Uterus (tissue), 4 donors: Measurements from ENCODE around the gene PSKH1. TPM values are rescaled to one million over a fixed set of nuclear protein-coding genes. Genes with fewer than 3 reads are reported as not detected.
"Not testable (repeated sequence)": the region's sequence is repeated elsewhere in the genome, so short reads cannot be mapped to it uniquely, and the experiment has no call there.

Experiments
- DNase-seq, 2 donors: peaks; one replicate each; pipeline ENCODE4 v3.0.0-alpha.2; 2019 to 2020
- H3K27ac ChIP-seq, 2 donors: fragments of 200-600 bp; sonication (generic); 1 replicate in 1 of 2; 2 replicates in 1 of 2; pipeline ENCODE4 v1.5.1; 2016 to 2018
- H3K27me3 ChIP-seq, 2 donors: fragments of 200-600 bp; sonication (generic); one replicate each; pipeline ENCODE4 v1.5.1; 2018 to 2019; ENCODE audit warnings: control low read depth in 1 of 2
- H3K36me3 ChIP-seq, 2 donors: fragments of 200-600 bp; sonication (generic); one replicate each; pipeline ENCODE4 v1.5.1; 2019; ENCODE audit warnings: control low read depth in 1 of 2
- H3K4me1 ChIP-seq, 2 donors: fragments of 200-600 bp; sonication (generic); one replicate each; pipeline ENCODE4 v1.5.1; 2018 to 2019; ENCODE audit warnings: control low read depth in 1 of 2
- H3K4me3 ChIP-seq, 2 donors: fragments of 200-600 bp; sonication (generic); 1 replicate in 1 of 2; 2 replicates in 1 of 2; pipeline ENCODE4 v1.5.1; 2018 to 2019; ENCODE audit warnings: mild to moderate bottlenecking in 1 of 2
- H3K9me3 ChIP-seq, 2 donors: fragments of 200-600 bp; sonication (generic); one replicate each; pipeline ENCODE4 v1.5.1; 2019; ENCODE audit warnings: control low read depth in 1 of 2
- POLR2A ChIP-seq, 2 donors: fragments of 450-650 bp; IDR thresholded peaks; one replicate each; pipeline ENCODE4 v1.6.1; 2016; ENCODE audit warnings: antibody characterized with exemption in 2 of 2, mild to moderate bottlenecking in 1 of 2, moderate library complexity in 1 of 2
- intact Hi-C: fragments of 100-400 bp; cut with DNase I; formaldehyde crosslinking; loops from one replicate; pipeline ENCODE4 v1.15.1; 2023; ENCODE audit warnings: low total_unique reads
- total RNA-seq, 4 donors: library from RNA; depleted of rRNA in 3 of 4; stranded (reverse); fragments of >200 nt in 3 of 4; gene quantifications; one replicate each; pipeline versions ENCODE4 v1.1.0 to v1.2.4, GENCODE V29; 2014 to 2023
- TF ChIP-seq, protein P1 (sequence below), 4 experiments: fragments of 200-600 bp in 2 of 4; fragments of 450-650 bp in 2 of 4; sonication (generic) in 2 of 4; IDR thresholded peaks; one replicate each; pipeline ENCODE4 v1.5.1; 2016 to 2019; ENCODE audit warnings: antibody characterized with exemption in 4 of 4, mild to moderate bottlenecking in 2 of 4, moderate library complexity in 1 of 4
- donor health status: DM: yes; HTN: yes; CAD: no.

PSKH1 gene
- total RNA-seq, 4 donors from 2014 or later: 3.1 to 34.3 (median 24.5) TPM

DNA sequence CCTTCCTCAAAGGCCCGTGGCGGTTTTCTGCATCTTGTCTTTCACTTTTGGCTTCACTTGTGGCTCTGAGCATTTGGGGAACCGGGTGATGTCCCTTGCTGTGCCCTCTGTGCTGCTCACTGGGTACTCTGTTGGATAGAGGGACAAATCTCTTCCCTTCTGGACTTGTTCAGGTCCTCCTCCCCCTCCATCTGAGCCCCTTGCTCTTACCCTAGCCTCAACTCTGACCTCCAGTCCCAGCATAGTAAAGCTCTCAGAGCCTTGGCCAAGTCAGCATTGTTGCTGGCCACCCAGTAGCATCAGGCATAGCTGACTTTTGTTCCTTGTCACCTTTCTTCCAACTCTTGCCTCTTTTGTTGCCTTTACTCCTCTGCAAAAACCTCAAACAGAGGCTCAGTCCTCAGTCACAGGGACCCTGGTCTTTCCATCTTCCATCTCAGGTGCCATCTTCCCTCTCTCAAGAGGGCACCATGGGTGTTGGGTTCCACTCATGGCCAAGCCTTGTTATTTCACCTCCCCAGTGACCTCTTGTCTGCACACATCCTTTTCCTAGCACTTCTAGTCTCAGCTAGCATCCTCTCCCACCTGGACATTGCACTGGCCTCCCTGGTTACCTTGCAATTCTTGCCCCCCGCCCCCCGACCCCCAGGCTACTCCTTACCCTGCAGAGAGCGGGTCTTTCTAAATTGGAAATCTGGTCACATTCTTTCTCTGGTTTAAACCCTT, 44.0 kb downstream of the PSKH1 start:
- Histone ChIP-seq H3K36me3 (no peaks in the 10 kb centered on the region), H3K9me3 (no peaks in the 10 kb centered on the region), H3K4me3 (peak overlapping the region; percentile 72 to 79), H3K27me3 (no peaks in the 10 kb centered on the region), H3K27ac (peak overlapping the region; percentile 85 to 91), H3K4me1 (peaks cover 0 to 3% of the 10 kb centered on the region in 2 donors)
- intact Hi-C loops: no loop called here
- DNase-seq: no peak
- TF ChIP-seq, protein P1, sequence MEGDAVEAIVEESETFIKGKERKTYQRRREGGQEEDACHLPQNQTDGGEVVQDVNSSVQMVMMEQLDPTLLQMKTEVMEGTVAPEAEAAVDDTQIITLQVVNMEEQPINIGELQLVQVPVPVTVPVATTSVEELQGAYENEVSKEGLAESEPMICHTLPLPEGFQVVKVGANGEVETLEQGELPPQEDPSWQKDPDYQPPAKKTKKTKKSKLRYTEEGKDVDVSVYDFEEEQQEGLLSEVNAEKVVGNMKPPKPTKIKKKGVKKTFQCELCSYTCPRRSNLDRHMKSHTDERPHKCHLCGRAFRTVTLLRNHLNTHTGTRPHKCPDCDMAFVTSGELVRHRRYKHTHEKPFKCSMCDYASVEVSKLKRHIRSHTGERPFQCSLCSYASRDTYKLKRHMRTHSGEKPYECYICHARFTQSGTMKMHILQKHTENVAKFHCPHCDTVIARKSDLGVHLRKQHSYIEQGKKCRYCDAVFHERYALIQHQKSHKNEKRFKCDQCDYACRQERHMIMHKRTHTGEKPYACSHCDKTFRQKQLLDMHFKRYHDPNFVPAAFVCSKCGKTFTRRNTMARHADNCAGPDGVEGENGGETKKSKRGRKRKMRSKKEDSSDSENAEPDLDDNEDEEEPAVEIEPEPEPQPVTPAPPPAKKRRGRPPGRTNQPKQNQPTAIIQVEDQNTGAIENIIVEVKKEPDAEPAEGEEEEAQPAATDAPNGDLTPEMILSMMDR (IDR thresholded peaks at IDR 0.05): no peak
- TF ChIP-seq POLR2A (IDR thresholded peaks at IDR 0.05): no peak

DNA sequence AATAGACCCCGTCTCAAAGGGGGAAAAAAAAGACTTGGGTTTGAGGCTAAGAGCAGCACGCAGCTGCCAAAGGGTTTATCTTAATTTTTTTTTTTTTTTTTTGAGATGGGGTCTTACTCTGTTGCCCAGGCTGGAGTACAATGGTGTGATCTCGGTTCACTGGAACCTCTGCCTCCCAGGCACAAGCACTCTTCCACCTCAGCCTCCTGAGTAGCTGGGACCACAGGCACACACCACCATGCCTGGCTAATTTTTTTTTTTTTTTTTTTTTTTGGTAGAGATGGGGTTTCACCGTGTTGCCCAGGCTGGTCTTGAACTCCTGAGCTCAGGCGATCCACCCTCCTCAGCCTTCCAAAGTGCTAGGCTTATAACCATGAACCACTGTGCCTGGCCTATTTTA, 44.7 kb downstream of the PSKH1 start:
- H3K27me3 ChIP-seq, DNase-seq, H3K4me3 ChIP-seq, intact Hi-C loops, H3K9me3 ChIP-seq, H3K27ac ChIP-seq, H3K4me1 ChIP-seq, H3K36me3 ChIP-seq: not testable (repeated sequence)

GRCh38 chr16:67939507-67940445, 46.7 kb downstream of the PSKH1 start:
- Histone ChIP-seq H3K4me1 (peaks cover 0 to 3% of the 10 kb centered on the region in 2 donors), H3K36me3 (no peaks in the 10 kb centered on the region), H3K4me3 (no peak overlapping the region), H3K27me3 (no peaks in the 10 kb centered on the region), H3K27ac (no peak overlapping the region), H3K9me3 (no peaks in the 10 kb centered on the region)
- no peak for DNase-seq
- intact Hi-C loops: no loop called here
- TF ChIP-seq, protein P1 (IDR thresholded peaks at IDR 0.05): no peak
- no peak for TF ChIP-seq POLR2A (IDR thresholded peaks at IDR 0.05)

DNA sequence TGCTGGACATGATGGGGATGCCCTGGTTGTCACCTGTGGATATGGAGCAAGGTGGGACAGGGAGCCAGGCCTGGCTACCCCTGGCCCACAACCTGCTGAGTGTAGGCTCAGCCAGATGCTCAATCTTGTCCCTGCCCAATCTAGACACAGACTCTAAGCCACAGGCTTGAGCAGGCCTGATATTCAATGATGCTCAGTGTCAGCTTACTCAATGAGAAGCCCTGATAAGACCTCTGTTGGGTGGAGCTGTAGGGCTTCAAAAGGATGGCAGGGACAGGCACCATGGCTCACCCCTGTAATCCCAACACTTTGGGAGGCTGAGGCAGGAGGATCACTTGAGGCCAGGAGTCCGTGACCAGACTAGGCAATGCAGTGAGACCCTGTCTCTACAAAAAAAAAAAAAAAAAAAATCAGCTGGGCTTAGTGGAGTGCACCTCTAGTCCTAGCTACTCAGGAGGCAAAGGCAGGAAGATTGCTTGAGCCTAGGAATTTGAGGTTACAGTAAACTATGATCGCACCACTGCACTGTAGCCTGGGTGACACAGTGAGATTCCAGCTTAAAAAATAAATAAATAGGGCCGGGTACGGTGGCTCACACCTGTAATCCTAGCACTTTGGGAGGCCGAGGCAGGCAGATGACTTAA, 47.5 kb downstream of the PSKH1 start:
- Histone ChIP-seq H3K36me3 (no peaks in the 10 kb centered on the region), H3K4me3 (no peak overlapping the region), H3K4me1 (no peaks in the 10 kb centered on the region), H3K27me3 (no peaks in the 10 kb centered on the region), H3K27ac (no peak overlapping the region), H3K9me3 (no peaks in the 10 kb centered on the region)
- intact Hi-C loops: no loop called here
- TF ChIP-seq, protein P1 (IDR thresholded peaks at IDR 0.05): no peak
- no peak for TF ChIP-seq POLR2A (IDR thresholded peaks at IDR 0.05)
- DNase-seq: no peak

DNA sequence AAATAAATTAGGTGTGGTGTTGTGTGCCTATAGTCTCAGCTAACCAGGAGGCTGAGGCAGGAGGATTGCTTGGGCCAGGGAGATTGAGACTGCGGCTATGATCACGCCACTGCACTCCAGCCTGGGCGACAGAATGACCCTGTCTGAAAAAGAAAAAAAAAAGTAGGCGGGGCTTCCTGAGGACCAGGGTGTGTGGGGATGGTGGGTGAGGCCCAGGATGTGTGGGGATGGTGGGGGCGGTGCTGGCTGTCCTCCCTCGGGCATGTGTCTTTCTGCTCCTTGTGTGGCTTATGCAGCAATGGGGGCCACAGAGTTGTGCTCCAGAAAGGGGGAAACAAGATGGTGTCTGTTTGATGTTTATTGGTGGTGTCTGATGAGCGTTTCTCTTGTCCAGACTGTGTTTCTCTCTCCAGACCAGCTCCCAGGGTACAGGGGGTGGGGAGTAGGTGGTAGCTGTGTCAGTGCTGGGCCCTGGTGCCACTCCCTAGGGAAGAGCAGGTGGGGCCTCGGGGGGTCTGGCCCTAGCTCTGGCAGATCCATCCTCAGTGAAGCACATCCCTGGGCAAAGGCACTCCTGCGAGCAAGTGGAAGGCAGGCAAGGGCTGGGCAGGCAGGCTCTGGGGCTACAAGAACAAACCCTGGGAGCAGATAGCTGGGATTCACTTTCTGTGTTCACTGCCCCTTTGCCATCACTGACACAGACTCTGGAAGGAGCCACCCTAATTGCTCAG, 48.6 kb downstream of the PSKH1 start:
- DNase-seq: no peak
- no peaks in the 10 kb centered on the region for H3K27me3 ChIP-seq
- TF ChIP-seq, protein P1 (IDR thresholded peaks at IDR 0.05): no peak
- TF ChIP-seq POLR2A (IDR thresholded peaks at IDR 0.05): no peak
- intact Hi-C loops: no loop called here
- H3K4me1 ChIP-seq: no peaks in the 10 kb centered on the region
- no peaks in the 10 kb centered on the region for H3K9me3 ChIP-seq
- no peaks in the 10 kb centered on the region for H3K36me3 ChIP-seq
- peak overlapping the region in 1 of 2 donors; percentile 23 for H3K27ac ChIP-seq
- no peak overlapping the region for H3K4me3 ChIP-seq
